ENCODE measurements around the gene ATP13A3.
"Not testable (repeated sequence)": the region's sequence is repeated elsewhere in the genome, so short reads cannot be mapped to it uniquely, and the experiment has no call there.

The ATP13A3 gene
- 169 to 639 (median 199) reads per million in 3 experiments for total RNA-seq

- peak; percentile 90 for DNase-seq
Observed at GRCh38 chr3:194486540-194487288, at the start of gene ATP13A3. Gene ATP13A3 (minus strand): TSS chr3:194487002. CDS start chr3:194462190, 24,812 bp downstream.

- DNase-seq: not testable (repeated sequence)
Observed at GRCh38 chr3:194535199-194535598, 48.4 kb upstream of the ATP13A3 start.

GRCh38 chr3:194534243-194534642, 47.4 kb upstream of the ATP13A3 start:
- DNase-seq: no peak

GRCh38 chr3:194532591-194532990, 45.8 kb upstream of the ATP13A3 start:
- no peak for DNase-seq

- DNase-seq: no peak
Observed at GRCh38 chr3:194527726-194528125, 40.9 kb upstream of the ATP13A3 start.

GRCh38 chr3:194526164-194526563, 39.4 kb upstream of the ATP13A3 start:
- no peak for DNase-seq

- DNase-seq: no peak
Observed at GRCh38 chr3:194522579-194523046, 35.8 kb upstream of the ATP13A3 start.

GRCh38 chr3:194521510-194522260, 34.9 kb upstream of the ATP13A3 start:
- DNase-seq: no peak

- DNase-seq: not testable (repeated sequence)
Observed at GRCh38 chr3:194520682-194521162, 33.9 kb upstream of the ATP13A3 start.

- DNase-seq: not testable (repeated sequence)
Observed at GRCh38 chr3:194520201-194520600, 33.4 kb upstream of the ATP13A3 start.

GRCh38 chr3:194518652-194519051, 31.9 kb upstream of the ATP13A3 start:
- DNase-seq: no peak

- no peak for DNase-seq
Observed at GRCh38 chr3:194517333-194517732, 30.5 kb upstream of the ATP13A3 start.

- DNase-seq: no peak
Observed at GRCh38 chr3:194514626-194515025, 27.8 kb upstream of the ATP13A3 start.

- DNase-seq: no peak
Observed at GRCh38 chr3:194512895-194513601, 26.2 kb upstream of the ATP13A3 start.

GRCh38 chr3:194508491-194509453, 22.0 kb upstream of the ATP13A3 start:
- no peak for DNase-seq

GRCh38 chr3:194507571-194507970, 20.8 kb upstream of the ATP13A3 start:
- DNase-seq: no peak

GRCh38 chr3:194505791-194506415, 19.1 kb upstream of the ATP13A3 start:
- no peak for DNase-seq

- DNase-seq: no peak
Observed at GRCh38 chr3:194504861-194505260, 18.1 kb upstream of the ATP13A3 start.

GRCh38 chr3:194504146-194504545, 17.3 kb upstream of the ATP13A3 start:
- DNase-seq: no peak

GRCh38 chr3:194503081-194503531, 16.3 kb upstream of the ATP13A3 start:
- DNase-seq: no peak

GRCh38 chr3:194500198-194500597, 13.4 kb upstream of the ATP13A3 start:
- no peak for DNase-seq
